Measurements from ENCODE around the gene DGKI.

- TF ChIP-seq CTCF (IDR thresholded peaks at IDR 0.05; ENCODE audit: insufficient read depth, low read length, poor library complexity, severe bottlenecking) (no peak), EZH2phosphoT487 (conservative IDR thresholded peaks at IDR 0.05; ENCODE audit: low read length) (no peak)
These were observed 457.9 kb downstream of the DGKI start for GRCh38 chr7:137388916-137389315.
